ENCODE results near the gene MLC1. TPM values are rescaled to one million over a fixed set of nuclear protein-coding genes. Genes with fewer than 3 reads are reported as not detected.

MLC1 gene
- total RNA-seq, 1 donor from 2014 or later = not detected

- Histone ChIP-seq H3K4me1 (no peaks in the 10 kb centered on the region), H3K27ac (no peak overlapping the region), H3K4me3 (no peak overlapping the region), H3K79me2 (ENCODE audit: low read depth) (no peaks in the 10 kb centered on the region), H2AFZ (replicated peaks) (no peak overlapping the region), H3F3A (ENCODE audit: low read depth) (no peaks in the 10 kb centered on the region), H3K36me3 (no peaks in the 10 kb centered on the region), H3K9ac (no peak overlapping the region), H3K9me3 (ENCODE audit: low read depth) (no peaks in the 10 kb centered on the region), H3K4me2 (no peak overlapping the region), H4K20me1 (ENCODE audit: low read depth) (no peaks in the 10 kb centered on the region), H3K27me3 (no peaks in the 10 kb centered on the region)
- Mint-ChIP-seq H3K27me3 (ENCODE audit: insufficient read depth, low read depth) (peaks cover 2% of the 10 kb centered on the region), H3K27ac (no peak overlapping the region), H3K36me3 (no peaks in the 10 kb centered on the region), H3K4me1 (peaks cover 18% of the 10 kb centered on the region), H3K4me3 (no peak overlapping the region), H3K9me3 (peaks cover 2% of the 10 kb centered on the region)
- no peak for TF ChIP-seq EZH2 (IDR thresholded peaks at IDR 0.05)
- no peak for TF ChIP-seq CTCF (IDR thresholded peaks at IDR 0.05)
- DNase-seq (ENCODE audit: low spot score) = no peak
Observed at GRCh38 chr22:50102946-50103345, 17.7 kb upstream of the MLC1 start.

GRCh38 chr22:50101870-50102565 is 16.8 kb upstream of the MLC1 start:
- H3K9ac ChIP-seq = no peak overlapping the region
- Mint-ChIP-seq H3K36me3 (no peaks in the 10 kb centered on the region), H3K27ac (no peak overlapping the region), H3K27me3 (ENCODE audit: insufficient read depth, low read depth) (peaks cover 2% of the 10 kb centered on the region), H3K4me3 (no peak overlapping the region), H3K9me3 (peaks cover 2% of the 10 kb centered on the region), H3K4me1 (peaks cover 18% of the 10 kb centered on the region)
- no peaks in the 10 kb centered on the region for H3K79me2 ChIP-seq (ENCODE audit: low read depth)
- no peak overlapping the region for H3K4me2 ChIP-seq
- no peaks in the 10 kb centered on the region for H3K4me1 ChIP-seq
- no peaks in the 10 kb centered on the region for H3K9me3 ChIP-seq (ENCODE audit: low read depth)
- DNase-seq (ENCODE audit: low spot score) = no peak
- H3K27ac ChIP-seq = no peak overlapping the region
- no peak overlapping the region for H3K4me3 ChIP-seq
- no peaks in the 10 kb centered on the region for H4K20me1 ChIP-seq (ENCODE audit: low read depth)
- H3K27me3 ChIP-seq = no peaks in the 10 kb centered on the region
- no peak overlapping the region for H2AFZ ChIP-seq (replicated peaks)
- H3K36me3 ChIP-seq = no peaks in the 10 kb centered on the region
- no peak for TF ChIP-seq CTCF (IDR thresholded peaks at IDR 0.05)
- TF ChIP-seq EZH2 (IDR thresholded peaks at IDR 0.05) = no peak
- no peak for TF ChIP-seq EZH2phosphoT487 (IDR thresholded peaks at IDR 0.05)
- H3F3A ChIP-seq (ENCODE audit: low read depth) = no peaks in the 10 kb centered on the region

- no peak overlapping the region for H3K27ac Mint-ChIP-seq
Observed at GRCh38 chr22:50098052-50098451, 12.8 kb upstream of the MLC1 start.

More at GRCh38 chr22:50098052-50098451, 12.8 kb upstream of the MLC1 start:
- Histone ChIP-seq H3K27ac (no peak overlapping the region), H3K9me3 (ENCODE audit: low read depth) (no peaks in the 10 kb centered on the region), H3K79me2 (ENCODE audit: low read depth) (no peaks in the 10 kb centered on the region), H3F3A (ENCODE audit: low read depth) (no peaks in the 10 kb centered on the region), H3K4me3 (no peak overlapping the region), H3K27me3 (no peaks in the 10 kb centered on the region), H3K36me3 (no peaks in the 10 kb centered on the region), H3K4me1 (no peaks in the 10 kb centered on the region), H4K20me1 (ENCODE audit: low read depth) (no peaks in the 10 kb centered on the region), H3K9ac (no peak overlapping the region), H3K4me2 (no peak overlapping the region), H2AFZ (replicated peaks) (no peak overlapping the region)
- no peak for TF ChIP-seq CTCF (IDR thresholded peaks at IDR 0.05)
- TF ChIP-seq EZH2 (IDR thresholded peaks at IDR 0.05) = no peak
- TF ChIP-seq EZH2phosphoT487 (IDR thresholded peaks at IDR 0.05) = no peak
- Mint-ChIP-seq H3K36me3 (no peaks in the 10 kb centered on the region), H3K9me3 (peaks cover 2% of the 10 kb centered on the region), H3K27me3 (ENCODE audit: insufficient read depth, low read depth) (peaks cover 2% of the 10 kb centered on the region), H3K4me3 (no peak overlapping the region), H3K4me1 (no peaks in the 10 kb centered on the region)
- DNase-seq (ENCODE audit: low spot score) = no peak

Data from neural progenitor cell (in vitro differentiated cells).